ENCODE results near the gene OR5B12.
"Not testable (repeated sequence)": the region's sequence is repeated elsewhere in the genome, so short reads cannot be mapped to it uniquely, and the experiment has no call there.

OR5B12 gene

GRCh38 chr11:58442136-58442535, at the start of gene OR5B12:
Gene OR5B12 (minus strand): TSS chr11:58442236. CDS start chr11:58440151, 2,085 bp downstream.
- no peak for DNase-seq (ENCODE audit: low read depth)

- no peak for DNase-seq (ENCODE audit: low read depth)
Observed at GRCh38 chr11:58490827-58491226, 48.8 kb upstream of the OR5B12 start.

DNA sequence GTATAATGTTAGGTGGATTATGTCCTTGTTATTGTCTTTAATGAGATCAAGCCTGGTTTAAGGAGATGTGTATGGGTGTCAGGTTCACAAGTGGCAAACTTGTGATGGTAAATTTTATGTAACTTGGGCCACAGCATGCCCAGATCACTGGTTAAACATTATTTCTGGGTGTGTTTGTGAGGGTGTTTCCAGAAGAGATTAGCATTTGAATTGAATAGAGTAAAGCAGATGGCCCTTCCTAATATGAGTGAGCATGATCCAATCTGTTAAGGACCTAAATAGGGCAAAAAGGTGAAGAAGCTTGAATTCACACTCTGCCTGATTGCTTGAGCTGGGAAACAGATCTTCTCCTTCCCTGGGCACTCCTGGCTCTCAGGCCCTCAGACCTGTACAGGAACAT, 45.1 kb upstream of the OR5B12 start:
- no peak for DNase-seq (ENCODE audit: low read depth)

GRCh38 chr11:58485961-58486360, 43.9 kb upstream of the OR5B12 start:
- DNase-seq (ENCODE audit: low read depth), result no peak

DNA sequence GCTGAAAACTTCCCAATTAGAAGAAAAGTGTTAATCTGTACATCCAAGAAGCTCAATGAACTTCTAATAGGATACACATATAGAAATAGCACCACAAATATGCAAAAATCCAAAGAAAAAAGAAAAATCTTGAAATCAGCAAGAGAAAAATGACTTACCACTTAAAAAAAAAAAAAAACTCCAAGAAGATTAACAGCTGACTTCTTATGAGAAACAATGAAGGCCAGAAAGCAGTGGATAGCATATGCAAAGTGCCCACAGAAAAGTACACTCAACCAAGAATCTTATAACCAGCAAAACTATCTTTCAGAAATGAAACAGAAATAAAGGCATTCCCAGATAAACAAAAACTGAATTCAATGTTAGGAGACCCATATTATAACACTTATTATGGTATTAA, 29.9 kb upstream of the OR5B12 start:
- DNase-seq (ENCODE audit: low read depth), result no peak

GRCh38 chr11:58466293-58466692, 24.3 kb upstream of the OR5B12 start:
- DNase-seq (ENCODE audit: low read depth), result no peak

- no peak for DNase-seq (ENCODE audit: low read depth)
Observed at GRCh38 chr11:58465690-58466089, 23.7 kb upstream of the OR5B12 start.

DNA sequence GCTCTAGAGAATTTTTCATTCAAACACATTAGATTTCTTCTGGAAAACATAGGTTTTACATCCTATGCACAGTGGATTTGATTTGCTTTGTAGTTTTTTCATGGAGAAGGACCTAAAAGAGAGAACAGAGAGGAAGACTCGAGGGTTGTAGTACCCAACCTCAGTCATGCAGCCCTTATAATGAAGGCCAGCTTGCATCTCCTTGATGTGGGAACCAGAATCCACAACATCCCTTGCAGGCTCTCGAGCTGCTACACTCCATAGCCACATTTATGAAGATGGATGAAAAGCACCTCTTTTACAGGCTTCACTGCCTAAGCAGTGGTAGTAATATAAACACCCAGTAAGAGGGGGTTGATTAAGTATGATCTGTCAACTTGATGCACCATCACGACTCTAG, 9.5 kb upstream of the OR5B12 start:
- DNase-seq (ENCODE audit: low read depth), result no peak

GRCh38 chr11:58446294-58446693, 4.3 kb upstream of the OR5B12 start:
- no peak for DNase-seq (ENCODE audit: low read depth)

DNA sequence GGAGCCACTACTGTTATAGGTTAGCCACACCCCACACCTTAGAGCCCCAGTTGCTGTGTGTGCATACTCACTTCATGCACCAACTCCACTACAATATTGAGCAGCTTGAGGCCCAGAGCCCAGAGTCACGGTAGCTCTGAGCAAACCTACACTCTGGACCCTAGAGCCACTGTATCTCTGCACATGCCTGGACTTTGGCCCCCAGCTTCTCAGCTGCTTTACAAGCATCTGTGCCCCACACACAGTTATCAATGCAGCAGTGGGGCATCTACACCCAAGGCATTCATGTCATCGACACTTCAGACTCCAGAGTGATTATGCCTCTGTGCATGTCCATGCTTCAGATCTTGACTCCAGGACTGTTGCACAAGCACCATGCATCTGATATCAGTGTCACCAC, 2.3 kb upstream of the OR5B12 start:
- no peak for DNase-seq (ENCODE audit: low read depth)

- no peak for DNase-seq (ENCODE audit: low read depth)
Observed at GRCh38 chr11:58438486-58438885, 3.5 kb downstream of the OR5B12 start.

DNA sequence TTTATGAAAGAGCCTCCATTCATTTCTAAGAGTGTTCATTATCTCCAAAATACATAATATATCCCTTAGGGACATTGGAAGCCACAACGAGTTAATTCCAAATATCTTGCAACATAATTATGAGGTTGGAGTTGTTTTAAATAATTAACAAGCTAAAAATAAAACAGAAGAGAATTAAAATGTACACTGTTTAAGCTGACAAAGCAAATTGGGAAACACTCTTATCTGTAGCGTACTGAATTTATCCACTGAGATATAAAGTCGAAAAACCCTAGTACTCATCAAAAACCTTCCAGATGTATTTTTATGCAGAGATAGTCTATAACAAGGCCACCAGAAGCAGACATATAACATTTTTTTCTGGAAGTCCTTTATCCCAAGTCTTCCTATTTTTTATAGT, 7.8 kb downstream of the OR5B12 start:
- DNase-seq (ENCODE audit: low read depth), result no peak

DNA sequence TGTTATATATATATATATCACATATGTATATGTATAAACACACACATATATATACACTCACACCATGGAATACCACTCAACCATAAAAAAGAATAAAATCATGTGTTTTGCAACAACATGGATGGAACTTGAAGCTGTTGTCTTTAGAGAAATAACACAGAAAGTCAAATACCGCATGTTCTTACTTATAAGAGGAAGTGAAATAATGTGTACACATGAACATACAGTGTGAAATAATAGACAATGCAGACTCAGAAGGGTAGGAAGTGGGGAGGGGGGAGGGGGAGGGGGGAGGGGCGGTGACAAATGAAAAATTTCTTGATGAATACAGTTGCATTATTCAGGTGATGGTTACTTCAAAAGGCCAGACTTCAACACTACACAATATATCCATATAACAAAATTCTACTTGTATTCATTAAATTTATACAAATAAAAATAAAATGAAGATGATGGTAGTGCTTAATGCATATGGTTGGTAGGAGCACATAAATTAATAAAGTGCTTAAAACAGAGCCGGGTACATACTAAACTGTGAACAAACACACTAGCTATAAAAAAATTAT, 8.3 kb downstream of the OR5B12 start:
- no peak for DNase-seq (ENCODE audit: low read depth)

DNA sequence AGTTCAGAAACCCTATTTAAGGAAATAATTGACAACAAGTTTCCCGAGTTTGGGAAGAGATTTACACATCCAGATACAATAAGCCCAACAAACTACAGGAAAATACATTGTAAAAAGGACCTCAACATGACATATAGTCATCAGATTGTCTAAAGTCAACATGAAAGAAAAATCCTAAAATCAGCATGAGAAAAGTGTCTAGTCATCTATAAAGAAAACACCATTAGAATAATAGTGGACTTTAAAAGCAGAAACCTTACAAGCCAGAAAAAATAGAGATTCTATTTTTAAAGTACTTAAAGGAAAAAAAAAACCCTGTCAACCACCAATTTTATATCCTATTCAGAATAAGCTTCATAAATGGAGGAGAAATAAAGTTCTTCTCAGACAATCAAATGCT, 12.8 kb downstream of the OR5B12 start:
- DNase-seq (ENCODE audit: low read depth), result no peak

DNA sequence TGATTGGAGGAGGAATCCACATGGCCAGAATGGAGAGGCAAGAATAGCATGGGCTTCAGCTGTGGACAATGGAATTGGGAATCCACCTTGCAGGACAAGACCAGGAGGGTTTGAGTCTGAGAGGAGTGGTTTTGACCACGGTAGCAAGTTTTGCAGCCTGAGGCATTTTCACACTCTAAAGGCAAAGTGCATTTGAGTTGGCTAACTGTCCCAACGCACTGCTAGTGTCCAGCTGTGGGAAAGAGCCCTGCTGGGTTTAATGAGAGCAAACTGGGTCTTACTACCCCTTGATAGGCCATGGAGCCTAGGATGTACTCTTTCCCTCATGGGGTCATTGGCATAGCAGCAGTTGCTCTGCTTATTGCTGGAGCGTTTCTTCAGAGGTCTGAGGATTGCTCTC, 14.0 kb downstream of the OR5B12 start, which contains the start of gene OR5B2:
Gene OR5B2, minus strand, starts transcription at position 101 of the 400 bp plus-strand sequence. CDS start 4,860 bp downstream, outside the sequence.
- DNase-seq (ENCODE audit: low read depth), result no peak

DNA sequence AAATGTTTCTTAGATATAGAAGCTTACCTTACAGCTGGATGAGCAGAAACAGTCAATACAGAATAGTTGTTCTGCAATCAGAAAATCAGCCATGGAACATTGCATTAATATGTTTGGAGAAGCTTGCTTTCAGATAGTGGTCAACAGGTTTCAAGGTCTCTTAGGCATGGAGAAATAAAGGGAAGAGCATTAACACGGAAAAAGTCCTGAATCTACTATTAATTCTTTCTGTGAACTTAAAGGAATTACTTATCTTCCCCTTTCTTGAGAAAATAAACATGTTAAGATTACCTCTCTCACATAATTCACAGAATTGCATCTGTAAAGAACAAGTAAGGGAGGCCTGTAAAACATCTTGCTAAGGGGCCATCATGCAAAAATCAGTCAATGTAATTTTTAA, 35.3 kb downstream of the OR5B12 start, which contains the start of gene OR5B3:
Gene OR5B3, minus strand, starts transcription at position 101 of the 400 bp plus-strand sequence. CDS start 3,465 bp downstream, outside the sequence.
- DNase-seq (ENCODE audit: low read depth), result no peak

DNA sequence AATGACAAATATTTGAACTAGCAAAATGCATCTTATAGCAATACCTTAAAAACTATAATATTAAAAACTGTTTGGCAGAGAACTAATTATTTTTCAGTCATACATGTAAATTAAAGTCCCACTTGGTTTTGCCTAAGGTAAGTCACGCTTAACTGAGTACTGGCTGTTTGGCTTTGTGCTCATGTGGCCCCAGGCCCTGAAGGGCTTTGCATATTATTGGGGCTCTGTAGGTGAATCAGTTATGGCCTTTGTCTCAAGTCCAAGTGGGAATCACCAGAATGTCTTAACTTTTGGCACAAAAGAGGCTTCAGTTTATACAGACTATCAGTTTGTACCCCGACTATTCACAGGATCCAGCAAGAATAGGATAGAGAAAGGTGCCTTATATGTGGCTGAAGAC, 42.4 kb downstream of the OR5B12 start:
- not testable (repeated sequence) for DNase-seq (ENCODE audit: low read depth)

DNA sequence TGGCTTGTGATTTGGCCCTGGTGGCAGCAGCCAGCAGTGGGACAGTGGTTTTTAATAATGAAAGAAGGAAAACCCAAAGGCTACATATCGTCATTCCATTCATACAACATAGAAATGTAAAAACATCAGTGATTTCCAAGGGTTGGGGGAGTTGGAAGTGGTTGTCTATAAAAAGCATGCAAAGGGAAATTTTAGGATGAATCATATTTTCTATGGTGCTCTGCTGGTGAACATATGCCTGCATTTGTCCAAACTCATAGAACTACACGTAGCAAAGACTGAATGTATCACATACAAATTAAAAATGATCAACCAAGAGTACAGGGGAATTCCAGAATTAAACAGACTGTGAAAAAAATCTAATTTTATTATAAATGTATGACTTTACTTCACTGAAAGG, 46.5 kb downstream of the OR5B12 start:
- DNase-seq (ENCODE audit: low read depth), result no peak

DNA sequence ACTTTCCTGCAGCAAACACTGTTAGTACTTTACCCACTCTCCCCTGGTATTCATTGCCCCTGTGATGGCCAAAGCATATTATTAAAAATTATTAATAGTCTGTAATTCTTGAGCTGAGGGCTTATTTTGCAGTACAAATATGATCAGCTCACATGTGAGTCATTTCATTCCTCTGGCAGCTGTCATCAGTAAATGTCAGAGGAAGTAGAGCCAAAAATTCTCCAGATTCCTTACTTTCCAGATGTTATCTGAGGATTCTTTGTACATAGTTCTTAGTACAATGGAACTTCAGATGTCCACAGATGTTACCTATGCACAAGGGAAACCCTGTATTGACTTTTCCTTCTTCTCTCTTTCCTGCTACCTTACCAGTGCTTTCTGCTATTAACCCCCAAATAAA, 47.8 kb downstream of the OR5B12 start:
- peak; percentile 47 for DNase-seq (ENCODE audit: low read depth)

DNA sequence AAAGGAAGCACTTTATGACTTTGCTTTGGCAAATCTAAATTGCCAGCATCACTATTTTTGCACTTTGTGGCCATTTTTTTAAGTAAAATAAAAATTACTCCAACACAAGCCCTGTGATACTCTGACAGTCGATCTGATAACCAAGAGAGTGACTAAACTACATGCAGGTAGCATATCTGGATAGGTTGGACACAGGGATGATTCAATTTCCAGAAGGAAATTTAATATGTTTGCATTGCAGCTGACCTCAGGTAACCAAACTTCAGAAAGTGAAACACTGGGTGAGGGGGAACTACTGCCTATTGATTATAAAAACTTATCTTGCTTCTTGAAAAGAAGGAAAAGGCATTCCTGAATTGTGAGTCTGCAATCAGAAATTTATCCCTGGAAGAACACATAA, 49.3 kb downstream of the OR5B12 start:
- no peak for DNase-seq (ENCODE audit: low read depth)

- no peak for DNase-seq (ENCODE audit: low read depth)
Observed at GRCh38 chr11:58391879-58392278, 50.2 kb downstream of the OR5B12 start.

DNA sequence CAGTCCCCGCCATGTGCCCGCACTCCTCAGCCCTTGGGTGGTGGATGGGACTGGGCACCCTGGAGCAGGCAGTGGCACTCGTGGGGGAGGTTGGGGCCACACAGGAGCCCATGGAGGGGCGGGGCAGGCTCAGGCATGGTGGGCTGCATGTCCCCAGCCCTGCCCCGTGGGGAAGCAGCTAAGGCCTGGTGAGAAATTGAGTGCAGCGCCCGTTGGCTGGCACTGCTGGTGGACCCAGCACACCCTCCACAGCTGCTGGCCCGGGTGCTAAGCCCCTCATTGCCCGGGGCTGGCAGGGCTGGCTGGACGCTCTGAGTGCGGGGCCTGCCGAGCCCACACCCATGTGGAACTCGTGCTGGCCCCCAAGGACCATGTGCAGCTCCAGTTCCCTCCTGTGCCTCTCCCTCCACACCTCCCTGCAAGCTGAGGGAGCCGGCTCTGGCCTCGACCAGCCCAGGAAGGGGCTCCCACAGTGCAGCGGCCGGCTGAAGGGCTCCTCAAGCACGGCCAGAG, 51.4 kb downstream of the OR5B12 start:
- no peak for DNase-seq (ENCODE audit: low read depth)

All from GM04503 (cell line).